Activated T-cell treated with anti-CD3 and anti-CD28 coated beads, Interleukin-2, amount 50 U/mL, for 48 hours (primary cell): ENCODE data around the gene HUS1.

Experiments
- DNase-seq, 2 experiments: peaks; one replicate each; pipeline ENCODE4 v3.0.0-alpha.2; 2020

HUS1 gene

DNA sequence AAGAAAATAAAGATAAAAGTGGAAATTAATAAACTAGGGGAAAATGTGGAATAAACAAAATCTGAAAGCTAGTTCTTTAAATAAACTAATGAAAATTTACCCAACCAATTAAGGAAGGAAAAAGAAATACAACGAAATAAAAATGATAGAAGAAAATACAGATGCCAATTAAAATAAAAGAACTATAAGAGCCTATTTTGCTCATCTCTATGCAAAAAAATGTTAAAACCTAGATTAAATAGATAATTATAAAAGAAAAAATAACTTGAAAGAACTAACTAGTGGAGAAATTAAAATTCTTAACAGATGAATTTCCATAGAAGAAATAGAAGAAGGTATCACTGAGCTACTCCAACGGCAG, 63.8 kb downstream of the HUS1 start:
- no peak for DNase-seq

DNA sequence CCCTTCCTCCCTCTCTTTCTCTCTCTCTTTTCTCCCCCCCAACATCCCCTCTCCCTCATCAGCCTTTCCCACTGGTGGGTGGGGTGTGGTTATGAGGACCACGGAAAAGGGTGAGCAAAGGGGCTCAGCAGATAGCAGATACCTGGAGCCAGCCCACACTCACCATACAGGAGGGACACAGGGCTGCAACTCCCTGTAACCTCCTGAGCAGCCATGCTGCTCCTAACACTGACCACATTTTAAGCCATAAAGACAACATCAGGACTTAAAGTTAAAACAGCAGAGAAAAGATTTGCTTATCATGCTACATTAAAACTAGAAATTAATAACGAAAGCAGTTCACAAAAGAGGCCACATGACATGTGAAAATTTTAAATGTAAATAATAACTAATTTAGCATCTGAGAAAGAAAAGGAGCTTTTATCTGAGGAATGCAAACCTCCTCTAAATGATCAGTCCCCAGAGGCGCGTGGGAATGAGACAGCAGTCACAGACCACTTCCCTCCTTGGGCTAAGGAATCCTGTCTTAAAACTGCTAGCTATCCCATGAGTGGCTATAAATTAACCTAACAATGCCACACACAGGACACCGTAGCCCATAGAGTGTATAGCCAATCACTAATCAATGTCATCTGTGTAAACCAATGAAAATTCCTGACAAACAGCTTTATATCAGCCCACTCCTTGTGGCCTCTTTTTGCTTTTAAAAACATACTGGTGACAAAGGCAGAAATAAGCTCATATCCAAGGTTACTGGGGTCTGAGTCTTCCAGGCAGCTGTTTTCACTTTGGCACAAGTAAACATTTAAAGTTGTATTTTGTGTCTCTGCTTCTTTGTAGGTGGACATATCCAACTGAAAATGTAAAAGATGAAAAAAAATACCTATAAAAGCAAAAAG, 64.4 kb downstream of the HUS1 start:
- no peak for DNase-seq
